NCI-H1694 treated with DMSO at 0.1 percent for 48 hours (cell line): ENCODE results near the gene THAP5.
"Not testable (repeated sequence)": the region's sequence is repeated elsewhere in the genome, so short reads cannot be mapped to it uniquely, and the experiment has no call there.

Source experiments
- DNase-seq: peaks from one replicate; lab custom pipeline; 2025; lab: John Stamatoyannopoulos, UW

THAP5 gene

GRCh38 chr7:108584211-108584610 is 14.7 kb upstream of the THAP5 start:
- no peak for DNase-seq

- DNase-seq: no peak
These were observed 12.4 kb upstream of the THAP5 start for GRCh38 chr7:108581655-108582491.

- DNase-seq: no peak
These were observed 10.8 kb upstream of the THAP5 start for GRCh38 chr7:108580298-108580697.

GRCh38 chr7:108578937-108579336 is 9.4 kb upstream of the THAP5 start:
- no peak for DNase-seq

- DNase-seq: no peak
These were observed 6.6 kb upstream of the THAP5 start for GRCh38 chr7:108576116-108576515.

GRCh38 chr7:108575156-108575555 is 5.7 kb upstream of the THAP5 start:
- no peak for DNase-seq

GRCh38 chr7:108572480-108572879 is 3.0 kb upstream of the THAP5 start:
- DNase-seq: no peak

GRCh38 chr7:108570146-108570755 is 745 bp upstream of the THAP5 start:
- peak; percentile 36 for DNase-seq

GRCh38 chr7:108568801-108569380 is 615 bp downstream of the THAP5 start:
- DNase-seq: peak; percentile 53

GRCh38 chr7:108565987-108566386 is 3.5 kb downstream of the THAP5 start:
- no peak for DNase-seq

GRCh38 chr7:108561047-108561619 is 8.4 kb downstream of the THAP5 start:
- DNase-seq: no peak

- no peak for DNase-seq
These were observed 10.3 kb downstream of the THAP5 start for GRCh38 chr7:108559253-108559652.

GRCh38 chr7:108557617-108558016 is 11.9 kb downstream of the THAP5 start:
- no peak for DNase-seq

- DNase-seq: no peak
These were observed 12.3 kb downstream of the THAP5 start for GRCh38 chr7:108557191-108557590.

GRCh38 chr7:108556665-108557064 is 12.8 kb downstream of the THAP5 start:
- not testable (repeated sequence) for DNase-seq

- DNase-seq: not testable (repeated sequence)
These were observed 21.2 kb downstream of the THAP5 start for GRCh38 chr7:108548141-108548896.

GRCh38 chr7:108541478-108541877 is 28.0 kb downstream of the THAP5 start:
- no peak for DNase-seq

GRCh38 chr7:108538685-108539084 is 30.8 kb downstream of the THAP5 start:
- DNase-seq: not testable (repeated sequence)

- not testable (repeated sequence) for DNase-seq
These were observed 31.3 kb downstream of the THAP5 start for GRCh38 chr7:108538236-108538635.

GRCh38 chr7:108537229-108537628 is 32.3 kb downstream of the THAP5 start:
- DNase-seq: no peak

- no peak for DNase-seq
These were observed 33.8 kb downstream of the THAP5 start for GRCh38 chr7:108535744-108536143.

- no peak for DNase-seq
These were observed 34.2 kb downstream of the THAP5 start for GRCh38 chr7:108535257-108535656.
